GM18870 (cell line): Measurements from ENCODE around the gene COL27A1.
"Not testable (repeated sequence)": the region's sequence is repeated elsewhere in the genome, so short reads cannot be mapped to it uniquely, and the experiment has no call there.

Experiments
- ATAC-seq: cut with Tn5 transposase; IDR thresholded peaks from one replicate; pipeline ENCODE4 v1.9.1; 2021; ENCODE audit warnings: moderate library complexity; ENCODE audit not compliant: unreplicated experiment

COL27A1 gene

DNA sequence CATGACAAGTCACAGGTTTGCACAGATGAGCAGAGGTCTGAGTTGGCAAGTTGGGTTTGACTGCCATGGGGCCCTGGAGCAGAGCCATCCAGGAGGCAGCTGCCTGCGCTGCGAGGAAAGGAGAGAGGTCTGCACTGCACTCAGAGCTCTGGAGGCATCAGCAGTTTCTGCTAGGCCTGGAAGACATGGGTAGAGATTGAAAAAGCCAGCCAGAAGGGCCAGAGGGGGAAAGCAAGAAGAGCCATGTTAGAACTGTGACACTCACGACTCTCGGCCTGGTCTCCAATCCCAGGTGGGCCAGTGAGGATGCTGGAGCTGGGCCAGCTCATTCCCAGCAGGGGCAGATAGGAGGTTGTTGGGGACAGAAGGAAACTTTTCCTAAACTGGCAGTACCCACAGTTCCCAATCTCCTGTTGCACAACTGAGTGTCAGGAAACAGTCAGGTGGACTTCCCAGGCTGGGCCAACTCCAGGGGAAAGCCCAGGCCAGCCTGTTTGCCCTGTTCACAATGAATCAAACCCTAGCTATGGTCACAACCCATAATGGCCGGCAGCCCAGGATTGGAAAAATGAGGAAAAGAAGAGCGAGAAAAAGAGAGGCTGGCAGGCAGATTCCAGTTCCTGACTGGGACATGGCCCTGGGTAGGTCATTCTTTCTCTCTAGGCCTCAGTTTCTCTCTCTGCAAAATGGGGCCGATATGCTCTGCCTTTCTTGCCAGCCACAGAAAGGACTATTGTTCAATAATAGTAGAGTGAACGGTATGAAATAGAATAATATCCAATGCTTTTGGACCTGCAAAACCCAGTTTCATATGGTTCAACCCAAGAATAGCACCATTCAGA, 159.8 kb downstream of the COL27A1 start:
- no peak for ATAC-seq

DNA sequence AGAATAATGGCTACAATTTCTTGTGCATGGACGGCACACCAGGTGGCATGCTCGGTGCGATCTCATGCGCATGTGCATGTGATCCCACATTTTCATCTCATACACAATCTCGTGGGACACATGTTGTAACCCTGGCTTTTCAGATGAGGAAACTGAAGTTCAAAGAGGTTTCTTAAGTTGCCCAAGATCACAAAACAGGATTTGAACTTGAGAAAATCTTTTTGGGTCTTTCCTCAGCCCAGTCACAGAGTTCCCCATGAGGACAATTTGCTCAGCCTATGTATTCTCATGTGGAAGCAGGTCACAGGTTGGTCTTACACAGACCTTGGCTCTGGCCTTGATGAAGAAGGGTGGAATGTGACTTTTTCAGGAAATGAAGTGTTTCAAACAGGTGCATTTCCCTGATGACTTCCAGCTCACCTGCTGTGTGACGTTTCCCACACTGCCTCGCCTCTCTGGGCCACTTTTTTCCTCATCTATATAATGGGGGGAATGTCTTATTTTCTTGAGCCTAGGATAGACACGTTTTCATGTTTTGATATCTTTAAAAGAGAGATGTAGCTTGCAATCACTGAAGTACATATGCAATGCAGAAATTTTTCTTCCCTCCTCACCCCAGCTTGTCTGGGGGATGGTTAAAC, 160.5 kb downstream of the COL27A1 start:
- ATAC-seq: no peak

DNA sequence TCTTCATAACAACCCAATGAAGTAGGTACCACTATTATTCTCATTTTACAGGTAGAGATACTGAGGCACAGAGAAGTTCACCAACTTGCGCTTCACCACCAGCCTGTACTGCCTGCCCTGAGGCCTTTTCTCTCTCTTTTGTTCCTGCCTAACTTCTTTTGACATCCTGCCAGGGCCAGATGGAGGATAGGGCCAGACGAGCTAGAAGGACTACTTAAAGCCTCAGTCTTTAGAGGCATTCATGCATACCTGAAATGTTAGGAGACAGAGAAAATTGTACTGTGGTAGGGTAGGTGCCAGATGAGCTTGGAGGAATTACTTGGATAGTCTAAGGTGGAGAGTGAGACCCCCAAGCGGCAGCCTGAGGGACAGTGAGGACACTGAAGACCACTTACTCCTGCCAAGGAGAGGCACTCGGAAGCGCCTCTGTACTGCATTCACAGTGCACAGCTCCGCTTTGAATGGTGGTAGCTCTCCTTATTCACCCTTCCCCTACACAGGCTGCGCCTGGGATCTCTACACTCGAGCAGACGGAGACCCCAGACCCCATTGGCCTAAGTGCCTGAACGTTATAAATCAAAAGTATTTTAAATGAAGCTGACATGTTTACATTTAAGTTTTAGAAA, 161.4 kb downstream of the COL27A1 start:
- no peak for ATAC-seq

DNA sequence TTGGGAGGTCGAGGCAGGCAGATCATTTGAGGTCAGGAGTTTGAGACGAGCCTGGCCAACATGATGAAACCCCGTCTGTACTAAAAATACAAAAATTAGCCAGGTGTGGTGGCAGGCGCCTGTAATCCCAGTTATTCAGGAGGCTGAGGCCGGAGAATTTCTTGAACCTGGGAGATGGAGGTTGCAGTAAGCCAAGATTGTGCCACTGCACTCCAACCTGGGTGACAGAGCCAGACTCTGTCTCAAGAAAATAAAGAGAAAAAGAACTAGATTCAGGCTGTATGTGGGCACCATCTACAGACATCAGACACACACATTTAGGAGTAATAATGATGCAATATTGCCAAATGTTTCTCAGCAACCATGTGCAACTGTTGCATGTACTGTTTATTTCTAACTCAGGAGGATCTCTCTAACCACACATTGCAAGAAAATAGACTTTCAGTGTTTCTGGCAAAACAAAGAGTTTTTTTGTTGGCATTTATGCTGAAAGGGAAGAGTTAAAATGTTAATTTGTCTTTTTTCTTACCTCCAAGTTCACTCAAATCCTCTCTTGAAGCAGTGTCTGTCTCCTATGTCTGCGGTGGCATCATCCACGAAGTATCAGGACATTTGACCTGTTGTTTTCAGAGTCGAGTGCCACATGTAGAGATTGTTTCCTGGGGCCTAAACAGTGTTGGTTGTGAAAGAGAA, 162.5 kb downstream of the COL27A1 start:
- ATAC-seq: no peak

DNA sequence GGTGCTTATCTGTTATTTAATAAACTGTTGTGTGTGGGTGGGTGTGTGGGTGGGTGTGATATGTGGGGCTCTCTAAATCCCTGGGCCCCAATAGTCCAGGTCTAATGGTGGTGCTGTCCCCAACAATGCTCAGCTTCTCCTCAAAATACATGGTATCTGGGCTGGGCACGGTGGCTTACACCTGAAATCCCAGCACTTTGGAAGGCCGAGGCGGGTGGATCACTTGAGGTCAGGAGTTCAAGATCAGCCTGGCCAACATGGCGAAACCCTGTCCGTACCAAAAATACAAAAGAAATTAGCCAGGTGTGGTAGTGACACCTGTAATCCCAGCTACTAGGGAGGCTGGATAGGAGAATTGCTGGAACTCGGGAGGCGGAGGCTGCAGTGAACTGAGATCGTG, 163.1 kb downstream of the COL27A1 start:
- ATAC-seq: no peak

DNA sequence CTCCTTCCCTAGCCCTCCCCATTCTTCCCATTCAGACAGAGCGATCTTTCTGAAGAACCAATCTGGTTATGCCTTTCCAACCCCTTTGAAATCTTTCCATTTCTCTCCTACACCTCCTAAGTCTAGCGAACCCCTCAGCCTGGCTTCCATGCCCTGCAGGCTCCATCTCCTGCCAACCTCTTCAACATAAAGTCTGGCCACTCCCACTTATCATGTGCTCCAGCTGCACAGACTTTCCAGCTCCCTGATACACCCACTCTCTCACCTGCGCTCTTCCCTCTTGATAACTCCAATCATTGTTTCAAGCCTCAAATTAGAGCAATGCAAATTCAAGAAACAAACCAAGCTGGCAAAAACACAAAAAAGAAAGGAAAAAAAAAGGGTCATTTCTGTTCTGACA, 163.8 kb downstream of the COL27A1 start:
- ATAC-seq: no peak

DNA sequence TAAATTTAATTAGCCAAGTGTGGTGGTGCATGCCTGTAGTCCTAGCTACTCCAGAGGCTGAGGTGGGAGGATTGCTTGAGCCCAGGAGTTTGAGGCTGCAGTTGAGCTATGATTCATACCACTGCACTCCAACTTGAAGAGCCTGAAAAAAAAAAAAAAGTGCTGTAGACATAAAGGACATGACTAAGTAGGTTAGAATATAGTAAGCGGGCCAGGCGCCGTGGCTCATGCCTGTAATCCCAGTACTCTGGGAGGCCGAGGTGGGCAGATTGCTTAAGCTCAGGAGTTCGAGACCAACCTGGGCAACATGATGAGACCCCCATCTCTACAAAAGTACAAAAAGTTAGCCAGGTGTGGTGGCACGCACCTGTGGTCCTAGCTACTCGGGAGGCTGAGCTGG, 165.4 kb downstream of the COL27A1 start:
- ATAC-seq: not testable (repeated sequence)

DNA sequence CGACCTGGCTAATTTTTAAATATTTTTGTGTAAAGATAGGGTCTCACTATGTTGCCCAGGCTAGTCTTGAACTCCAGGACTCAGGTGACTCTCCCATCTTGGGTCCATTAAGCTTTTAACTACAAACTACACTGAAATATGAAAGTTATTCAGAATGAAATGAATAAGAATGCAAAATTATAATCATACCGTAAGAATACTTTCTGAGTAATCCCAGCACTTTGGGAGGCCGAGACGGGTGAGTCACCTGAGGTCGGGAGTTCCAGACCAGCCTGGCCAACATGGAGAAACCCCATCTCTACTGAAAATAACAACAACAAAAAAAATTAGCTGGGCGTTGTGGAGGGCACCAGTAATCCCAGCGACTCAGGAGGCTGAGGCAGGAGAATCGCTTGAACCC, 166.4 kb downstream of the COL27A1 start:
- no peak for ATAC-seq

DNA sequence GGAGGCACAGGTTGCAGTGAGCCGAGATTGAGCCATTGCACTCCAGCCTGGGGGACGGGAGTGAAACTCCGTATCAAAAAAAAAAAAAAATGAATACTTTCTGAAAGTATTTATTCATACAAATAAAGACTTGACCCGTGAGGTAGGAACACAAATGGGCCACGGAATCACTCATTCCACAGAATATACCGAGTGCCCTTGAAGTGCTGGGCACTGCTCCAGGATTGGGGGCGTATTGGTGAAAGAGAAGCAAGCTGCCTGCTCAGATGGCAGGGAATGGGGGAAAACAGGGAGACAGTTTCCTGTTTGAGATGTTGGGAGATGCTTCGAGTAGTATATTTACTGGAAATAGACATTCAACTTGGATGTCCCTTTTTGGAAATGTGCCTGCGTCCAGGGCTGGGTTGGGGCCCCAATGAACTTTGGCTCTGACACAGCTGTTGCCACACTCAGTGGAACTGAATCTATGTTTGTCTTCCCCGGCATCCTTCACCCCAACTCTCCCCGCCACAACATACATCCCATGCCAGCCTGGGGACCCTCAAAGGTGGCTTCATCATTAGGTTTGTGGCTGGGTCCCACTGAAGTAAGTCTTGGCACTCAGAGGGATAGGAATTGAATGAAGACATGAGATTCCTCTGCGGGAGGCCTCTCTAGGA, 167.0 kb downstream of the COL27A1 start:
- not testable (repeated sequence) for ATAC-seq

DNA sequence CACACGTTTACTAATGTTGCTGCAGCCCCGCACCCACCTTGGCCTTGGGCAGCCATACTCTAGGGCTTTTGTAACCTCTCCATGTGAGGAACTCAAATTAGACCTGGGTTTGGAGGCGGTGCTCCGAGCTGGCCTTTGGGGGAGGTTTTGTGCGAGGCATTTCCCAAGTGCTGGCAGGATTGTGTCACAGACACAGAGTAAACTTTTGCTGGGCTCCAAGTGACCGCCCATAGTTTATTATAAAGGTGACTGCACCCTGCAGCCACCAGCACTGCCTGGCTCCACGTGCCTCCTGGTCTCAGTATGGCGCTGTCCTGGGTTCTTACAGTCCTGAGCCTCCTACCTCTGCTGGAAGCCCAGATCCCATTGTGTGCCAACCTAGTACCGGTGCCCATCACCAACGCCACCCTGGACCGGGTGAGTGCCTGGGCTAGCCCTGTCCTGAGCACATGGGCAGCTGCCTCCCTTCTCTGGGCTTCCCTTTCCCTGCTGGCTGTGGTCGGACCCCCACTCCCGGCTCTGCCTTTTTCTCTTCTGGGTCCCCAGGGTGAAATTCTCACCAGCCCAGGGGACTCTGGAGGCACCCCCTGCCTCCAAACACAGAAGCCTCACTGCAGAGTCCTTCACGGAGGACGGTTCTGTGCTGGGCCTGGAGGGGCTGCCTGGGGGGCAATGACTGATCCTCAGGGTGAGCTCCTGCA, 167.6 kb downstream of the COL27A1 start, which contains the start of gene ORM1:
Gene ORM1 (plus strand): TSS at position 268 of the 701 bp plus-strand sequence. CDS start 36 bp downstream, at position 304.
- ATAC-seq: not testable (repeated sequence)

DNA sequence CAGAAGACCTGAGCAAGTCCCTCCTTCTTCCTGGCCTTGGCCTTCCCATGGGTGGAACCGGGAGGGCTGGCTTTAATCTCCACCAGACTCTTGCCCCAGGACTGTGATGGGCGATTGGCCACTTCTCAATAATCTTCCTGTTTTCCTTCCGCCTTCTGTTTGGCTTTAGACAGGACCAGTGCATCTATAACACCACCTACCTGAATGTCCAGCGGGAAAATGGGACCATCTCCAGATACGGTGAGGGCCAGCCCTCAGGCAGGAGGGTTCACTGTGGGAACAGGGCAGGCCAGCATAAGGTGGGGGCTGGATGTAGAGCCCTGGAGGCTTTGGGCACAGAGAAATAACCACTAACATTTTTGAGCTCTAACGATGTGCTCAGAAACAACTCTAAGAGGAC, 168.5 kb downstream of the COL27A1 start:
- not testable (repeated sequence) for ATAC-seq

DNA sequence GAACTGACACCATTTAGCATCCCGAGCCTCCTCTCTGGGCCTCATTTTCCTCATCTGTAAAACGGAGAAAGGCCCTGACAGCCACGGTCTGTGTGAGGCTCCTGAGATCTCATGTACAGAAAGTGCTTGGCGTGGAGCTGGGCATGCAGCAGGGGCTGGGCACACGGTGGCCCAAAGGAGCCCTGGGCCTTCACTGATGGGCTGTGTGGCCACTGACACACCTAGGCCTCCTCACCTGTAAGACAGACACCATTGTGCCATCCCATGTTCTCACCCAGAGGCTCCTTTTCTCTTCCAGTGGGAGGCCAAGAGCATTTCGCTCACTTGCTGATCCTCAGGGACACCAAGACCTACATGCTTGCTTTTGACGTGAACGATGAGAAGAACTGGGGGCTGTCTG, 169.2 kb downstream of the COL27A1 start:
- ATAC-seq: no peak

DNA sequence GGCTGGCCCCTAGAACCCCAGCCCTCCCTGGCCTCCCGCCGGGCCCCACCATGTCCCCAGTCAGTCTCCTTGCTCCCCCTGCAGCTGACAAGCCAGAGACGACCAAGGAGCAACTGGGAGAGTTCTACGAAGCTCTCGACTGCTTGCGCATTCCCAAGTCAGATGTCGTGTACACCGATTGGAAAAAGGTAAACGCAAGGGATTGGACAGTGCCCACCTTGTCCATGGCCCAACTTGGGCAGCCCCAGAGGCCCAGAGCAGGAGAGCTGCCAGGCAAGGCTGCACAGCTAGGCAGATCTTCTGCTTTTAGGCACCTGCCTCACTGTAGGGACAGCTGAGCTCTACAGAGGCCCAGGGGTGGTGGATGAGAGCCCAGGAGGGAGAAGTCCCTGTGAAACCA, 169.6 kb downstream of the COL27A1 start:
- ATAC-seq: not testable (repeated sequence)

DNA sequence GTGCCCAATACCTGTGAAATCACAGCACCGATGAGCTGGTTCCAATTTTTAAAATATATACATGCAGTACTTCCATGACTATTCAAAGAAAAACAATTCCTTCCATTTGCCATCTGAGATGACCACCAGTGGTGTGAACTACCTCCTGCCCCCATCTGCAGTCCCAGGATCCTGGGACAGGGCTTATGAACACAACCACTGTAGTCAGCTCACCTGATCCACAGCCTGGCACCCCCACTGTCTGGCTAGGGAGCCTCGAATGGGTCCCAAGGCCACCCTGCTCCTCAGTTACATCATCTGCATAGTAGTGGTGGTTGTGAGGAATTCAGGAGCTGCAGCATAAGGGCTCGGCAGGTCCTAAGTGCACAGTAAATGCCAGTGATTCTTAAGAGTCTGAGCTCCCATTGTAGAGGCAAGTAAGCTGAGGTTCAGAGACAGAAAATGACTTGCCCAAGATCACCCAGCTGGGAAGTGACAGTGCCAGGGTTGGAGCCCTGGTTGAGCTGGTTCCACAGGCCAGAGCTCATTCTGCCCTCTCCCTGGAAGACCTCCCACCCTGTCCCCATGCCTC, 170.4 kb downstream of the COL27A1 start:
- ATAC-seq: not testable (repeated sequence)

DNA sequence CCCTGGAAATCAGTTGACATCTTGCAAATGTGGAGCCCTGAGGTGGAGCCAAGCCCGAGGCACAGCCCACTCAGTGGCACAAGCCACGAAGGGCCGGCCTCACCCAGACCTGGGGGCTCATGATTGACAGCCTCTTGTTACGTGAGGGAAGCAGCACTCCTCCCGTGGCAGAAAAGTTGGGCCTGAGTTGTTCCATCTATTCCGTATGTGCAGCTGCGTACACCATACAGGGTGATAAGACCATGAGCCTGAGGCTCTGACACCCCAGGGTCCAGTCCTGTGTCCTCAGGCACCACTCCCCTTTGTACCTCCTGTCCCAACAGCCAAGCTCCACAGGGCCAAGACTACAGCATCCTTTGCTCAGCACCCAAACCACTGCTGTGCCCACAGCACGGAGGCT, 172.4 kb downstream of the COL27A1 start:
- ATAC-seq: no peak

DNA sequence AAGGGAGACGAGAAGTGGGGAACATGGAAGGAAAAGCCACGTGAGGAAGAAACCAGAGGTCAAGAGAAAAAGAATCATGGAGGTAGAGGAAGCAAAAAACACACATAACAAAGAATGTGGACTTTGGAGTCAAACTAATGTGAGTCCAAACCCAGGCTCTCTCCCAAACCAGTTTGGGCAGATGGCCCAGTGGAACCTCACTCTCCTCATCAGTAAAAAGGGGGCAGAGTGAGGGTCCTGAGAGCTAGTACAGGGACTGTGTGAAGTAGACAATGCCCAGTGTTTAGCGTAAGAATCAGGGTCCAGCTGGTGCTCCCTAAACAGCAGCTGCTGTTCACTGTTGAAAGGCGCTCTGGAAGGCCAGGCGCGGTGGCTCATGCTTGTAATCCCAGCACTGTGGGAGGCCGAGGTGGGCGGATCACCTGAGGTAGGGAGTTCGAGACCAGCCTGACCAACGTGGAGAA, 173.1 kb downstream of the COL27A1 start:
- ATAC-seq: not testable (repeated sequence)

DNA sequence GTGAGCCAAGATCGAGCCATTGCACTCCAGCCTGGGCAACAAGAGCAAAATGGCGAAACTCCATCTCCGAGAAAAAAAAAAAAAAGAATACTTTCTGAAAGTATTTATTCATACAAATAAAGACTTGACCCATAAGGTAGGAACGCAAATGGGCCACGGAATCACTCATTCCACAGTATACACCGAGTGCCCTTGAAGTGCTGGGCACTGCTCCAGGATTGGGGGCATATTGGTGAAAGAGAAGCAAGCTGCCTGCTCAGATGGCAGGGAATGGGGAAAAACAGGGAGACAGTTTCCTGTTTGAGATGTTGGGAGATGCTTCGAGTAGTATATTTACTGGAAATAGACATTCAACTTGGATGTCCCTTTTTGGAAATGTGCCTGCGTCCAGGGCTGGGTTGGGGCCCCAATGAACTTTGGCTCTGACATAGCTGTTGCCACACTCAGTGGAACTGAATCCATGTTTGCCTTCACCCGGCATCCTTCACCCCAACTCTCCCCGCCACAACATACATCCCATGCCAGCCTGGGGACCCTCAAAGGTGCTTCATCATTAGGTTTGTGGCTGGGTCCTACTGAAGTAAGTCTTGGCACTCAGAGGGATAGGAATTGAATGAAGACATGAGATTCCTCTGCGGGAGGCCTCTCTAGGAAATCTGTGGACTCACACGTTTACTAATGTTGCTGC, 173.7 kb downstream of the COL27A1 start:
- not testable (repeated sequence) for ATAC-seq

DNA sequence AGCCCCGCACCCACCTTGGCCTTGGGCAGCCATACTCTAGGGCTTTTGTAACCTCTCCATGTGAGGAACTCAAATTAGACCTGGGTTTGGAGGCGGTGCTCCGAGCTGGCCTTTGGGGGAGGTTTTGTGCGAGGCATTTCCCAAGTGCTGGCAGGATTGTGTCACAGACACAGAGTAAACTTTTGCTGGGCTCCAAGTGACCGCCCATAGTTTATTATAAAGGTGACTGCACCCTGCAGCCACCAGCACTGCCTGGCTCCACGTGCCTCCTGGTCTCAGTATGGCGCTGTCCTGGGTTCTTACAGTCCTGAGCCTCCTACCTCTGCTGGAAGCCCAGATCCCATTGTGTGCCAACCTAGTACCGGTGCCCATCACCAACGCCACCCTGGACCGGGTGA, 174.3 kb downstream of the COL27A1 start, which contains the start of gene ORM2:
Gene ORM2 (plus strand): TSS at position 245 of the 398 bp plus-strand sequence. CDS start 36 bp downstream, at position 281.
- ATAC-seq: not testable (repeated sequence)

DNA sequence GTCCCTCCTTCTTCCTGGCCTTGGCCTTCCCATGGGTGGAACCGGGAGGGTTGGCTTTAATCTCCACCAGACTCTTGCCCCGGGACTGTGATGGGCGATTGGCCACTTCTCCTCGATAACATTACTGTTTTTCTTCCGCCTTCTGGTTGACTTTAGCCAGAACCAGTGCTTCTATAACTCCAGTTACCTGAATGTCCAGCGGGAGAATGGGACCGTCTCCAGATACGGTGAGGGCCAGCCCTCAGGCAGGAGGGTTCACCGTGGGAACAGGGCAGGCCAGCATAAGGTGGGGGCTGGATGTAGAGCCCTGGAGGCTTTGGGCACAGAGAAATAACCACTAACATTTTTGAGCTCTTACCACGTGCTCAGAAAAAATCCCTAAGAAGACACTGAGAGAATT, 175.3 kb downstream of the COL27A1 start:
- no peak for ATAC-seq
